DMS53 (cell line): Measurements from ENCODE around the gene IL17RE.
"Not testable (repeated sequence)": the region's sequence is repeated elsewhere in the genome, so short reads cannot be mapped to it uniquely, and the experiment has no call there.

ENCODE experiments used
- DNase-seq: peaks from one replicate; lab custom pipeline; 2025; lab: John Stamatoyannopoulos, UW

Gene IL17RE

GRCh38 chr3:9902372-9903237 is at the start of gene IL17RE:
IL17RE (plus strand) TSS chr3:9902848; CDS start chr3:9902933, 85 bp downstream.
- DNase-seq = no peak

- not testable (repeated sequence) for DNase-seq
These were observed 48.2 kb upstream of the IL17RE start for GRCh38 chr3:9854291-9854940.

GRCh38 chr3:9855594-9855993 is 47.1 kb upstream of the IL17RE start:
- no peak for DNase-seq

- DNase-seq = no peak
These were observed 43.1 kb upstream of the IL17RE start for GRCh38 chr3:9859530-9860025.

- no peak for DNase-seq
These were observed 41.4 kb upstream of the IL17RE start for GRCh38 chr3:9861201-9861600.

- DNase-seq = no peak
These were observed 41.0 kb upstream of the IL17RE start for GRCh38 chr3:9861626-9862130.

- DNase-seq = peak; percentile 57
These were observed 40.1 kb upstream of the IL17RE start for GRCh38 chr3:9862391-9863057.

- no peak for DNase-seq
These were observed 39.4 kb upstream of the IL17RE start for GRCh38 chr3:9863058-9863772.

- no peak for DNase-seq
These were observed 38.3 kb upstream of the IL17RE start for GRCh38 chr3:9864200-9864927.

GRCh38 chr3:9865125-9865637 is 37.5 kb upstream of the IL17RE start:
- DNase-seq = not testable (repeated sequence)

- no peak for DNase-seq
These were observed 36.0 kb upstream of the IL17RE start for GRCh38 chr3:9866639-9867038.

- no peak for DNase-seq
These were observed 35.5 kb upstream of the IL17RE start for GRCh38 chr3:9867106-9867505.

GRCh38 chr3:9869955-9870354 is 32.7 kb upstream of the IL17RE start:
- no peak for DNase-seq

- DNase-seq = peak; percentile 11
These were observed 31.7 kb upstream of the IL17RE start for GRCh38 chr3:9870978-9871377.

GRCh38 chr3:9872067-9872466 is 30.6 kb upstream of the IL17RE start:
- not testable (repeated sequence) for DNase-seq

- peak; percentile 78 for DNase-seq
These were observed 27.2 kb upstream of the IL17RE start for GRCh38 chr3:9875448-9875847.

- DNase-seq = not testable (repeated sequence)
These were observed 26.4 kb upstream of the IL17RE start for GRCh38 chr3:9876255-9876654.

- no peak for DNase-seq
These were observed 25.7 kb upstream of the IL17RE start for GRCh38 chr3:9876991-9877390.

GRCh38 chr3:9878700-9879099 is 23.9 kb upstream of the IL17RE start:
- DNase-seq = peak; percentile 48

GRCh38 chr3:9879830-9880549 is 22.7 kb upstream of the IL17RE start, which contains the start of gene CIDEC:
CIDEC (minus strand) TSS chr3:9880253; CDS start chr3:9878486, 1,767 bp downstream.
- DNase-seq = no peak
